NCI-H226 (cell line): Measurements from ENCODE around the gene FBXO28.
"Not testable (repeated sequence)": the region's sequence is repeated elsewhere in the genome, so short reads cannot be mapped to it uniquely, and the experiment has no call there.

Experiments
- DNase-seq: peaks from one replicate; pipeline ENCODE4 v3.0.0-alpha.2; 2015

Gene FBXO28

DNA sequence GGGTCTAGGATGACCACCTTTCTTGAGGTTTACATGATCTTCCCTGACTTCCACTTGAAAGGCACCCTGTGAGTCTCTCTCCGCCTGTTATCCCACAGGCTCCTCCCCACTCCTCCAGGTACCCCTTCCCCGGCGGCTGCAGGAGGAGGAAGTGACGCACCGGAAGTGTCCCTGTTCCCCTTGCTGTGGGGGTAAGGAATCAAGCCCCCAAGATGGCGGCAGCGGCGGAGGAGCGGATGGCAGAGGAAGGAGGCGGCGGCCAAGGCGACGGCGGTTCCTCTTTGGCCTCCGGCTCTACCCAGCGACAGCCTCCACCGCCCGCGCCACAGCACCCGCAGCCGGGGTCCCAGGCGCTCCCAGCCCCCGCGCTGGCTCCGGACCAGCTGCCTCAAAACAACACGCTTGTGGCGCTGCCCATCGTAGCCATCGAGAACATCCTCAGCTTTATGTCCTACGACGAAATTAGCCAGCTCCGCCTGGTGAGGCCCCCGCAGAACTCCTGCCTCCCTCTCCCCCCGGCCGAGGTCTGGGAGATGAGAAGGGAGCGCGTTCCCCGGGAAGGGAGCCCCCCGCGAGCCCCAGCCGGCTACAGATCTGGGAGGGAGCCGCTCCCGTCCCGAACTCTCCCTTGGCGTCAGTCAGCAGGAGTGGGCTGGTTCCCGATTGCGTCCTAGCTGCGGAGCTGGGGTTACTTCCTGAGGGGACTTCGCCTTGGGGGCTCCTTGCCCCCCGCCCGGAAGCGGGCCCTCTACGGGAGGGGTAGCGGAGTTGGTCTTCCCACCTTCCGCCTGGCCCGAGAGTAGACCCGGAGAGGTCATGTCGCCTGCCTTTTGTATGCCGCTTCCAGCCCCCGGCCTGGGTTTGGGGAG lies at the start of gene FBXO28:
TSS of gene FBXO28 (plus strand) at position 194 of the 869 bp plus-strand sequence. CDS start at position 213, 19 bp downstream.
- DNase-seq, result peak; percentile 76

DNA sequence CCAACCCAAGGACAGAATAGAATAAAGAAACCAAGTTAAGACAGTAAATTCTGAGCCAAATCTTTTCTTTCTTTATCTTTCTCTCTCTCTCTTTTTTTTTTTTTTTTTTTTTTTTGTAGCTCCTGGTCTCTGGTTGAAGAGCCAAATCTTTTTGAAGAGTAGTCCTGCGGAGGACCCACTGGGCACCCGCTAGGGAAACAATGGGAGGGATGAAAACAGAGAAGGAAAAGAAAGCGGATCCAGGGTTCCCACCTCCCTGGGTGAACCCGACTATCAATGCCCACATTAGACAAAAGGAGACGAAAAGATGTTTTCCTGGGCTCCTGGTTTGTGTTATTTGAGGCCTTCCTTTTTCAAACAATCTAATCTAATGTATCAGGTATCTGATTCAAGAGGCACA lies 49.8 kb upstream of the FBXO28 start:
- DNase-seq, result no peak

GRCh38 chr1:224065455-224065854 lies 48.5 kb upstream of the FBXO28 start:
- DNase-seq, result peak; percentile 46

DNA sequence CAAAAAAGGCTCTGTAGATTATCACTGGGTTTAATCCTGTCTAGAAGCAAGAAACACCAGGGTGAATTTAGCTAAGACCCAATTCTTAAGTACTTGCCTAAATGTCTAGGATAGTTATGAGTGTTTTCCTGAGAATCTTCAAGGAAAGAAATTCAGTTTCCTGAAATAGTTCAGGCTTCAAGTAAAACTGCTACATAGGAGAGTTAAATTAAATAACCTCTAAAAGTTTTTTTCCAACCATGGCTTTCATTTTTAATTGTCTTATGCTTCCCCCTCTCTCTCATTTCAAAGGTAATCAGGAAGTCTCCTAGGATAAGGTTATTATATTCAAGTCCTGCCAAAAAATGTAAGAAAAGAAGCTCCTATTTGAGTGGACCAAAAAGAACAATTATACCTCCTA lies 46.7 kb upstream of the FBXO28 start:
- DNase-seq, result no peak

DNA sequence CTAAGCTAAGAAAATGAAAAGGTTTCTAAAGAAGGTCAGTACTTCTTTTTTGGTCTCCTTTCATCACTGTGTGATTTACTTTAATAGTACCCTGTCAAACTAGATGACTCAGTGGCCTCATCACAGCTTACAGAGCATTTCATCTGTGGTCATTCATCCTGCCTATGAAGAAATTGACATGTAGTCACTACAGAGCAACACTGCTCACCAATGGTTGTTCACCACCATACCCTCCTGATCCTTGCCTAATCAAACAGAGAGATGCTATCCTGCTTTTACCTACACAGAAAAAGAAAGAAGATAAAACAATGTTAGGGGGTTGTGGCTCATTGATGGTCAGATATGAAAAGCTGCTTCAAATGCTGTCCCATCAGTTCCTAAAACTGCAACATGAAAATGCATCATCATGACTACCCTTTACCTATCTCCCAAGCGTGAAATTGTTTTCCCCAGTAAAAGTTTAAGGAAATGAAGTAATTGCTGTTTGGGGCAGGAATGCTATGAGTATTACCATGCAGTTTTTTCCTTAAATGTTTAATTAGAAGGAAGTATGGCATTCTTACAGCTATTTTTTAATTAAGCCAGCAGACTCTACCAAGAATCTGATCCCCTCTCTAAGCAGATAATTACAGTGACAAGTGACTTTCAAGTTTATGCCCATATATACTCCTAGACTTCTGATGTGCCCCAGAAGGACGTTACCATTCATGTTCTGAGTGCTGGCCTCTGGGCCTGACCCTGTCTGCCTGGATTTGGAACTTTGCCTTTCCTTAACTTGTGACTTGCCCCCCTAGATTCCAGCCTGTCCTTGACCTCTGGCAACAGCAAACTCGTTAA lies 46.1 kb upstream of the FBXO28 start:
- DNase-seq, result peak; percentile 37

DNA sequence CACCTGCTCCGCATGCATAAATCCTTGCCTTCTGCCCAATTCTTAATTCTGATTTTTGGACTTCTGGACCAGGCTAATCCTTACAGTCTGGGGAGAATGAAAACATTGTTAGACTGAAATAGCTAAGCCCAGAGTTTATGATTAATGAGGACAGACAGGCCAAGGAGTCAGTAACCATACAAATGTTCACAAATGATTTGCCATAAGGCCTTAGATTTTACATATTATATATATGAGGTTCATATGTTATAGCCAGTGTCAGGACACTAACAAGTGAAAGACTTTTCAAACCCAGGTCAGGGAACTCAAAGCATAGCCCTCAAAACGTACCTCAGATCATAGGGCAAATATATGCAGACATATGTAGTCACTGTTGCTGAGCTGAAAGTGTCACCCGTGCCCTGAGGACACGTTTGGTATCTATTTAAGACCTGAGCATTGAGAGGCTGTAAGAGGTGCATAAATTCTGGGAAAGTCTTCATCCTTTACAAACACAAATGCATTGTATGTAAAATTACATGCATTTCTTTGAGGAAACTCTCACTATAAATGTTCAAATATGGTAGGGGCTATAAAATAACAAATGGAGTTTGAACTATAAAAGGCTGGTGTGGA lies 45.3 kb upstream of the FBXO28 start:
- DNase-seq, result no peak

DNA sequence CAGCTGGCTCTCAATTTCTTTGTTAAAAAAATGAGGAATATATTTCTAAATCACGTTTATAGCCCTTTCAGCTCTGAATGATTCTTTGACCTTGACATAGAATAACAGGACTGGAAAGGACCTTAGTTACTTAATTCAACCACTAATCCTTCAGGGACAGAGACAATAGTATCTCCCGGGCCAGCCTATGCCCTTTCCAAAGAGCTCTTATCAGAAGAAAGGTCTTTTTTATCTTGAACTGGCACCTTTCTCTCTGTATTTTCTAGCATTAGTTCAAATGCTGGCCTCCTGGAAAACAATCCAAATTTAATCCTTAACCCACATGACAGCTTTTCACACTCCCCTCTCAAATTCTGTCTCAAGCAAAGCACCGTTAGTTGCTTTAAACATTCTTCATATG lies 44.8 kb upstream of the FBXO28 start:
- DNase-seq, result no peak

DNA sequence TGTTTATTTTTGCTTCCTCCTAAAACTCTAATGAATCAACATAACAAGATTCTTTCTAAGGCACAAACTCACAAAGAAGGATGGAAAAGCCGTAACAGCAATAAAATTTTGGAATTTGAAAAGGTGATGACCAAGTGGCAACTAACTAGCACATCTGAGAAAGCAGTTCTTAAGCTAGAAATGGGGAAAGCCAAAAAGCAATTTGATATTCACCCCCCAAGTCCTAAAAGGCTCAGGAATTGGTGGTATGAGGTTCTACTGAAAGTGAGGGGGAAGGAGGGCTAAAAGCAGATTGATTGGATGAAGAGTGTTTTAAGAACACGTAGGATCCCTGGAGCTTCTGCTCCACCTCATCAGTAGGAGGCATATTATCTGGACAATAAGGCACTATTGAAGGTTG lies 43.4 kb upstream of the FBXO28 start:
- no peak for DNase-seq

DNA sequence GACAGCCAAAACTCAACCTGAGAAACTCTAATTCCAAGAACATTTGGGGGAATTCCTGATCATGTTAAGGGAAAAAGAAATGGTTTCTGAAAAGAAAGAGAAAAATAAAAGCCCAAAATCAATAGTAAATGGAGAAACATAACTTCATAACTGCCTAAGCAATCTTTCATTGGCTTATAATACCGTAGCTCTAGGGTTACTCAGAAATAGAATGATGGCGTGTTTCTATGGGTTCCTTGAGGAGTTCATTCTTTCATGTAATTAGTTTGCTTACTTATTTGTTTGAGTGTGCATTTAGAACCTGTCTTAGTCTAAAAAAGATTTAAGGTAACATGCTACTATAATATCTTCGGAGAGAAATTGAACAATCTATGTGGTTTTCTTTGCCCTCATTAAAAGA lies 37.5 kb upstream of the FBXO28 start:
- DNase-seq, result no peak

DNA sequence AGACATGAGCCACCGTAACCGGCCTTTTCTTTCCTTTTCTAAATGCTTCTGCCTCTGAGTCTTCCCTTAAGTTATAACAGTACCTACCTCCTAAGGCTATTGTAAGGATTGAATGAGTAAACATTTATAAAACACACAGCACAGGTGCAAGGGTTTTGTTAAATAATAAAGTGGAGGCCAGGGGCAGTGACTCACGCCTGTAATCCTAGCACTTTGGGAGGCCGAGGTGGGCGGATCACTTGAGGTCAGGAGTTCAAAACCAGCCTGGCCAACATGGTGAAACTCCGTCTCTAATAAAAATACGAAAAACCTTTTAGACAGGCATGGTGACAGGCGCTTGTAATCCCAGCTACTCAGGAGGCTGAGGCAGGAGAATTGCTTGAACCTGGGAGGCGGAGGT lies 34.3 kb upstream of the FBXO28 start:
- not testable (repeated sequence) for DNase-seq

- no peak for DNase-seq
These were observed 33.7 kb upstream of the FBXO28 start for GRCh38 chr1:224080115-224080774.

DNA sequence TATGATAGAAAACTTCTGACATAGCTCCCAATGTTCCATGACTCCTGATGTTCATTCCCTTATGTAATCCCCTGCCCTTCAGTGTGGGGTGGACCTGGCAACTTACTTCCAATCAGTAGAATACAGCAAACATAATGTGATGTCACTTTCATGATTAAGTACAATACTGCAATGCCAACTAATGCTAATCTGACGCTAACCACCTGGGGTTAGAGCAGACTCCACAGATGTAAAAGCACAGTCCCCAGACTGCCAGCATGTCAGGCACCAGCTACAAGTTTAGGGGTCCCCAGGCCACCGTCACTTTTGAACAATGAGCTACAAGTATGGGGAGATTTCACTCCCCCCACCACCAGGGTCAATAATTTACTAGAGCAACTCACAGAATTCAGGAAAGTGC lies 32.3 kb upstream of the FBXO28 start:
- no peak for DNase-seq

DNA sequence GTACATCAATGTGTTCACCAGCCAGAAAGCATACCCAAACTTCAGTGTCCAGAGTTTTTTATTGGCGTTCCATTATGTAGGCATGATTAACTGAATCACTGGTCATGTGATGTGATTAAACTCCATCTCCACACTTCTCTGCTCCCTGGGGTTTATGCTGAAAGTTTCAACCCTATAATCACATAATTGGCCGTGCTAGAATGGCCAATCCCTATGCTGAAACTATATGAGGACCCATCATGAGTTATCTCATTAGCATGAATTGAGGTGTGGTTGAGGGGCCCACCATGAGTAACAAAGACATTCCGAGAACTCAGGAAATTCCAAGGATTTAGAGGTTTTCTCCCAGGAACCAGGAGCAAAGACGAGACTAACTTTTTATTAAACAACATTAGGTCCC lies 31.8 kb upstream of the FBXO28 start:
- DNase-seq, result no peak

DNA sequence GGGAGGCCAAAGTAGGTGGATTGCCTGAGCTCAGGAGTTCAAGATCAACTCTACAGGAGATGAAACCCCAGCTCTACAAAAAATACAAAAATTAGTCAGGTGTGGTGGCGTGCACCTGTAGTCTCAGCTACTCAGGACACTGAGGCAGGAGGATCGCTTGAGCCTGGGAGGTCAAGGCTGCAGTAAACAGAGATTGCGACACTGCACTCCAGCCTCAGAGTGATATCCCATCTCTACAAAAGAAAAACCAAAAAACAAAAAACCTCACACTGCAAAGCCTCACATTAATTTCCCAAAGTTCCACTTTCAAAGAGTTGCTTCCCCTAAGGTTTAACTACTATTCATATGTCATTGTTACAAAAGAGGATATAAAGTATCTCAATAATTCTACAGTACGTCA lies 29.0 kb upstream of the FBXO28 start:
- DNase-seq, result no peak

DNA sequence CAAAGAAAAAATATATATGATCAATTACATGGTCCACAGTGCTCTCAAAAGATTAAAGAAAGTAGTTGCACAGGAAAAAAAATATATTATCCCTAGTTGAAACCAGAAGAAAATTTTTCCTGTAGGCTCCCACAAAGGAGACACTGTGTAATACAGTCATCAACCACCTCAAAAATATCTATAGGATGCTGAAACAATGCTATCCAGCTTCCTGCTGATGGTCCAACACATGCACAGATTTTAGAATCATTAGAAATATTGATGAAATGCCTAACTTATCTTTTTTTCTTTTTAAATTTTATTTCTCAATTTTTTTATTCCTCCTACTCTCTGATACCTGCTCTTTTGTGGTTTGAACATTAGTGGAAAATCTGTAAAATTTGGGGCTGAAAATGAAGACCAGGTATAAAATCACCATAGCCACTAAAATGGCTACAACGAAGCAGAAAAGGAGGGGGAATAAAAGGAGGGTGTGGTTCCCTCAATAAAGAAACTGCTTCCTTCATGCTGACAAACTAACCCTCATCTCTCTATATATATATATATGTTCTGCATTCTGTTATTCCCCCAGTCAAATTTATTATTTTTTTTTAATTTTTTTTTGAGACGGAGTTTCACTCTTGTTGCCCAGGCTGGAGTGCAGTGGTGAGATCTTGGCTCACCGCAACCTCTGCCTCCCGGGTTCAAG lies 28.3 kb upstream of the FBXO28 start:
- DNase-seq, result no peak

DNA sequence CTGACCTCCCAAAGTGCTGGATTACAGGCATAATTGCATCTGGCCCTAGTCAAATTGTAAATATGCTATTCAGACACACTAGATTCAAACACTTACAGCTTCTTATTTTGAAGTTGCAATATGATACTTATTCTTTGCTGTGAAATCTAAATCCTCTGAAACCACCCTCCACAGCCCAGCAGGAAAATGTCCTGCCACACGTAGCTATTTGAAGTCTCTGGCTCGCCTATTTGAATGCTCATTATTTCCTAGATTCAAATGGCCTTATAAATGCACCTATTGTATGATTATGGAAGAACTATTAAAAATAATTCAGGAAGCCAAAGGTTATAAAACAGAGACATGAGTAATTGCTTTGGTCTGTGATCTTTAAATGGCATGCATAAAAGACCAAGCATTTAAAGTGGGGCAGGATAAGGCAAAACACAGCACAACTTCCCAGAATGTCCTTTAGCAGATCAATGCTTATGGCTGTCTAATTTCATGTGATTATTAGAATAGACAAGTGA lies 26.6 kb upstream of the FBXO28 start:
- no peak for DNase-seq

DNA sequence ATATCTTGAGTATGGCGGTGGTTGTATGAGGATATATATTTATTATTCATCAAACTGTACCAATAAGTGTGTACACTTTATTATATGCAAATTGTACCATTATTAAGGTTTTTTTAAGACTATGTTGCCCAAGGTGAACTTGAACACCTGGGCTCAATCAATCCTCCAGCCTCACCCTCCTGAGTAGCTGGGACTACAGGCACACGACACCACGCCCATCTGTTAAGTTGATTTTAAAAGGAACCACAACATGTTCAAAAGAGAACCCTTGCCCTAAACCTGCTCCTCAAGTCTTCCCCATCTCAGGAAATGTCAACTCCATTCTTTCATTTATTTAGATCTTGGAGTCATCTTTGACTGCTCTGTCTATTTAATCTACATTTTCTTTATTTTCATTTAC lies 24.3 kb upstream of the FBXO28 start:
- no peak for DNase-seq

GRCh38 chr1:224090116-224090515 lies 23.8 kb upstream of the FBXO28 start:
- DNase-seq, result no peak

DNA sequence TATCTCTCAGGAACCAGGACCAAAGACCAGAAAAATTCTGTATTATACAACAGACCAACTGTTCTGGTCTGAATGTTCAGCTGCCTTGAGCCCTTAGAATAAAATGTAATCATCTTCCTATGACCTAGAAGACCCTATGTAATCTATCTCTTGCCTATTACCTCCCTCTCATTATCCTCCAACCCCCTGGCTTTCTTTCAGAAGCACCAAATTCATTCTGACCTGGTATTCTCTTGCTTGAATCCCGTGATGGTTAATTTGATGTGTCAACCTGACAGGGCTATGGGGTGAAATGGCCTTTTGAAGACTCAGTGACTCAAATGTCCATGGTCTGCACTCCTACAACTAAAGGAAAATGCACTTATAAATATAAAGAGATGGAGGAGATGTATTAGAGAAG lies 21.8 kb upstream of the FBXO28 start:
- DNase-seq, result no peak

DNA sequence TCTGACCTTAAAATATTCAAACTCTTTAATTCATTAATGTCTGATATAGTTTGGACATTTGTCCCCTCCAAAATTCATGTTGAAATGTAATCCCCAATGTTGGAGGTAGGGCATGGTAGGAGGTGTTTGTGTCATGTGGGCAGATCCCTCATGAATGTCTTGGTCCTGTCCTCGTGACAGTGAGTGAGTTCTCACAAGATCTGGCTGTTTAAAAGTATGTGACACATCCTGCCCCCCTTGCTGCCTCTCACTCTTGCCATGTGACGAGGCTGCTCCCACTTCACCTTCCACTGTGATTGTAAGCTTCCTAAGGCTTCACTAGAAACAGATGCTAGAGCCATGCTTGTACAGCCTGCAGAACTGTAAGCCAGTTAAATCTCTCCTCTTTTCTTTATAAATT lies 21.3 kb upstream of the FBXO28 start:
- DNase-seq, result no peak

DNA sequence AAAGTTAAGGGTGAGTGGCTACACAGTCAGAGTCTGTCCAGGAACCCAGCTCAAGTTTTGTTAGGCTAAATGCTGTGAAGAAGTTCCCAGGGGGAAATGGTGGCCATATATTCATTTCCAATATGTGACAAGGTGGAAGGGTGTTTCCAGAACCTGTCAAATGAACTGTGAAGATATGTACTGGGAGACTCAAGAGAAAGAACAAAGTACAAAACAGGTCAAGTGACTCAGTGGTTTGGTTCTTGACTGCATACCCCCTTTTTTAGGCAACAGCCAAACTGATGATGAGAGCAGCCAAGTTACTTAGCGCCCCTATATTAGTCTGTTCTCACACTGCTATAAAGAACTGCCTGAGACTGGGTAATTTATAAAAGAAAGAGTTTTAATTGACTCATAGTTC lies 18.6 kb upstream of the FBXO28 start:
- no peak for DNase-seq

GRCh38 chr1:224095867-224096266 lies 18.0 kb upstream of the FBXO28 start:
- no peak for DNase-seq
